Neural crest cell (in vitro differentiated cells): ENCODE results near the gene NLN. TPM values are rescaled to one million over a fixed set of nuclear protein-coding genes. Genes with fewer than 3 reads are reported as not detected.

Experiments used
- DNase-seq: peaks from one replicate; pipeline ENCODE4 v3.0.0; 2021; ENCODE audit warnings: low read depth, mixed read lengths, low spot score
- H3K27ac Mint-ChIP-seq: one replicate; pipeline ENCODE4 v1.8.0; 2021; ENCODE audit warnings: mild to moderate bottlenecking, mixed read lengths; ENCODE audit not compliant: unreplicated experiment
- H3K27me3 Mint-ChIP-seq: 2 replicates; pipeline ENCODE4 v1.8.0; 2021; ENCODE audit warnings: low read depth, mild to moderate bottlenecking, mixed read lengths
- H3K36me3 Mint-ChIP-seq: 2 replicates; pipeline ENCODE4 v1.8.0; 2021; ENCODE audit warnings: low read depth, mild to moderate bottlenecking, mixed read lengths
- H3K4me1 Mint-ChIP-seq: 2 replicates; pipeline ENCODE4 v1.8.0; 2021; ENCODE audit warnings: mixed read lengths
- H3K4me3 Mint-ChIP-seq: one replicate; pipeline ENCODE4 v1.8.0; 2021; ENCODE audit warnings: mild to moderate bottlenecking, mixed read lengths
- H3K9me3 Mint-ChIP-seq: 2 replicates; pipeline ENCODE4 v1.8.0; 2021; ENCODE audit warnings: mixed read lengths
- total RNA-seq: library from RNA; stranded (reverse); gene quantifications from 2 replicates; pipeline ENCODE4 v1.2.1, GENCODE V29; 2021
- TF ChIP-seq, protein P1 (sequence below): fragments of 200-600 bp; sonication (generic); conservative IDR thresholded peaks from 2 replicates; pipeline ENCODE4 v1.5.0; 2021; ENCODE audit warnings: antibody characterized with exemption, mild to moderate bottlenecking

NLN gene
- total RNA-seq, 1 donor from 2014 or later, result 51.7 TPM

DNA sequence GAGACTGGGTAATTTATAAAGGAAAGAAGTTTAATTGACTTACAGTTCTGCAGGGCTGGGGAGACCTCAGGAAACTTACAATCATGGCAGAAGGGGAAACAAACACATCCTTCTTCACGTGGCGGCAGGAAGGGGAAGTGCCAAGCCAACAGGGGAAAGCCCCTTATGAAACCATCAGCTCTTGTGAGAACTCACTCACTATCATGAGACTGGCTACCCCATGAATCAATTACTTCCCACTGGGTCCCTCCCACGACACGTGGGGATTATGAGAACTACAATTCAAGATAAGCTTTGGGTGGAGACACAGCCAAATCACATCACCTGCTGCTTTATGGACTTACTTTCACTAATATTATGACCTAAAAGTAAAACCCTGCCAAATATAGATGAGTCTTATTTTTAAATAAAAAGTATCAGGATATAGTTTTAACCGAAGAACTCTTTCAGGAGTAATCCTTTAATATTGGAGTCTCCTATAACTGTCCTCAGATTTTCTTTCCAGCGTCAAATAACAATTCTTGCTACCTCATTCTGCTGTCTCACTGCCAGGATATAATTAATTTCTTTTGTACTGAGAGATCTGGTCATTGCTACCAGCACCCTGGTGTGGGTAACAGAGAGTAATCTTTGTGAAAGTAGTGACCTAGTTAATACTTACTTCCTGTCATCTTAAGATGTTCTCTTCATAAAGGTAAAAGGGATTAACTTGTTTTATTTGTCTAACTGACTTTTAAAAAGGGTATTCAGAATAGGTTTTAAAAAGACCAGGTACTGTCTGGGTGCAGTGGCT, 68.6 kb downstream of the NLN start:
- no peaks in the 10 kb centered on the region for H3K27me3 Mint-ChIP-seq
- DNase-seq, result no peak
- H3K4me1 Mint-ChIP-seq, result no peaks in the 10 kb centered on the region
- TF ChIP-seq, protein P1, sequence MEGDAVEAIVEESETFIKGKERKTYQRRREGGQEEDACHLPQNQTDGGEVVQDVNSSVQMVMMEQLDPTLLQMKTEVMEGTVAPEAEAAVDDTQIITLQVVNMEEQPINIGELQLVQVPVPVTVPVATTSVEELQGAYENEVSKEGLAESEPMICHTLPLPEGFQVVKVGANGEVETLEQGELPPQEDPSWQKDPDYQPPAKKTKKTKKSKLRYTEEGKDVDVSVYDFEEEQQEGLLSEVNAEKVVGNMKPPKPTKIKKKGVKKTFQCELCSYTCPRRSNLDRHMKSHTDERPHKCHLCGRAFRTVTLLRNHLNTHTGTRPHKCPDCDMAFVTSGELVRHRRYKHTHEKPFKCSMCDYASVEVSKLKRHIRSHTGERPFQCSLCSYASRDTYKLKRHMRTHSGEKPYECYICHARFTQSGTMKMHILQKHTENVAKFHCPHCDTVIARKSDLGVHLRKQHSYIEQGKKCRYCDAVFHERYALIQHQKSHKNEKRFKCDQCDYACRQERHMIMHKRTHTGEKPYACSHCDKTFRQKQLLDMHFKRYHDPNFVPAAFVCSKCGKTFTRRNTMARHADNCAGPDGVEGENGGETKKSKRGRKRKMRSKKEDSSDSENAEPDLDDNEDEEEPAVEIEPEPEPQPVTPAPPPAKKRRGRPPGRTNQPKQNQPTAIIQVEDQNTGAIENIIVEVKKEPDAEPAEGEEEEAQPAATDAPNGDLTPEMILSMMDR, result no peak
- H3K9me3 Mint-ChIP-seq, result no peaks in the 10 kb centered on the region
- H3K27ac Mint-ChIP-seq, result no peak overlapping the region
- no peak overlapping the region for H3K4me3 Mint-ChIP-seq
- peaks cover 14% of the 10 kb centered on the region for H3K36me3 Mint-ChIP-seq

DNA sequence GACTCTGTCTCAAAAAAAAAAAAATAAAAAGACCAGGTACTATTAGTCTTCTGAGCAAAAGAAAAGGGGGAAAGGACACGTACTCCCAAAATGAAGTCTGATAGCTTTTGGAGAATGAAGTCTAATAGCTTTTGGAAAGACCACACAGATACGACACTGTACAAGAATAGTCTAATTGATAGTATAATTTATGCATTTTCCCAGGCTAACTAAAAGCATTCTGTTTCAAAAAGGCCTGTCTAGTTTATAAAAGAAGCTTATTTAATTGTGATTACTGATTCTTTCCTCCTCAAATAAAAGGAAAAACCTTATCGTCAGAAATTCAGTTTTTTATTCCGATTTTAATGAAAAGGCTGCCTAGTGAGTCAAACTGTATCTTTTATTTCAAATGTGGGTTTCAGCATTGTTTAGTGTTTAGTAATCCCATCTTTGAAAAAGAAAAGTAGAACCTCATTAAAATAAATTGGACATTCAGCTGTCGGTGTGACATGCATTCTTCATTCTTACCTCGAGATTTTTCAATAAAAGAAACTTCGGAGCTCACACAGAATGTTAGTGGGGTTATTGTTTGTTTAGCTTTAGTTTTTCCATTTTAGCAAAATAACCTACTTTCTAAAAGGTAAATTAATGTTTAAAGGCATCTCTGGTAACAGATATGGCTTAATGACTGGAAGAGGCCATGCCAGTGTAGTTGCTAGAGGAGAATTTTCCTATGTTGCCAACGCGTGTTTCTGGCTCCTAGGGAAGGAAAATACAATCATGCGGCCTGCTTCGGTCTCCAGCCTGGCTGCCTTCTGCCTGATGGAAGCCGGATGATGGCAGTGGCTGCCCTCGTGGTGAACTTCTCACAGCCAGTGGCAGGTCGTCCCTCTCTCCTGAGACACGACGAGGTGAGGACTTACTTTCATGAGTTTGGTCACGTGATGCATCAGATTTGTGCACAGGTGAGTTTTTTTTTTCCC, 70.0 kb downstream of the NLN start:
- no peak for DNase-seq
- Mint-ChIP-seq H3K4me3 (no peak overlapping the region), H3K27ac (no peak overlapping the region), H3K4me1 (no peaks in the 10 kb centered on the region), H3K27me3 (no peaks in the 10 kb centered on the region), H3K9me3 (no peaks in the 10 kb centered on the region), H3K36me3 (peaks cover 14% of the 10 kb centered on the region)
- TF ChIP-seq, protein P1, result no peak

DNA sequence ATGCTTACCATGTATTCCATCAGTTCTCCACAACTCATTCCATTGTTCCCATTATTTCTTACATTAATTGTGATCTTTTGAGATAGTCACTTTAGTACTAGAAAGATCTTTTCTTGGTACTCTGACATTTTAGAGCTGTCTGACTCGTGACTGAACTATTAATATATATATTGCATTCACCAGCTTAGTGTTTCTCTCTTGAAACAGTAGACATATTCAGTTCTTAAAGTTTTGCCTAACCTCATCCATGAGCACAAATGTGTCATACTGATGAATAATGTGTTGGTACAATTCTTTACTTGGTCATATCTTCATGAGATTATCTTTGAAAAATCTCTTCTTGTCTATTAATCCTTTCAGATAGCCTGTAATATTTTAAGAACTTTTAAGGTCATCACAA, 74.3 kb downstream of the NLN start:
- DNase-seq, result no peak
- Mint-ChIP-seq H3K27ac (no peak overlapping the region), H3K27me3 (no peaks in the 10 kb centered on the region), H3K4me3 (no peak overlapping the region), H3K9me3 (no peaks in the 10 kb centered on the region), H3K4me1 (peaks cover 15% of the 10 kb centered on the region), H3K36me3 (peaks cover 9% of the 10 kb centered on the region)
- TF ChIP-seq, protein P1, result no peak

GRCh38 chr5:65796751-65797316, 74.8 kb downstream of the NLN start:
- DNase-seq, result no peak
- Mint-ChIP-seq H3K36me3 (peaks cover 12% of the 10 kb centered on the region), H3K4me1 (peaks cover 21% of the 10 kb centered on the region), H3K27ac (no peak overlapping the region), H3K27me3 (no peaks in the 10 kb centered on the region), H3K4me3 (no peak overlapping the region), H3K9me3 (no peaks in the 10 kb centered on the region)
- TF ChIP-seq, protein P1, result no peak

DNA sequence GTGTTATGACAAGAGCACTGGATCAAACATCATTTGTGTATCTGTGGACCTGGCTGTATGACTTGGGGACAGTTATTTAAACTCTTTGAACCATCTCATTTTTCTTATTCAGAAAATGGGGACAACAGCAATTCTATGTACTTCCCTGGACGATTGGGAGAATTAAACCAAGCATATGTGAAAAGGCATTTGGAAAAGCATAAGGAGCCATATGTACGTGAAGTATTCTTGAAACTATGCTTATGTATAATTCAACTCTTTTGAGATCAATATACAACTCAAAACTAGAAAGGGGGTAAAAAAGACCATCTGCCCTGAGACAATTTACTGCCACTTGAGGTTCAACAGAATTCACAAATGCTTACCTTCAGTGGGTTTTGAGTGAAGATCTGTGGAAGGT, 75.5 kb downstream of the NLN start:
- peaks cover 17% of the 10 kb centered on the region for H3K36me3 Mint-ChIP-seq
- no peak for DNase-seq
- no peak overlapping the region for H3K4me3 Mint-ChIP-seq
- no peaks in the 10 kb centered on the region for H3K9me3 Mint-ChIP-seq
- peaks cover 22% of the 10 kb centered on the region for H3K4me1 Mint-ChIP-seq
- no peaks in the 10 kb centered on the region for H3K27me3 Mint-ChIP-seq
- TF ChIP-seq, protein P1, result no peak
- H3K27ac Mint-ChIP-seq, result no peak overlapping the region
